DND-41 (cell line): ENCODE measurements around the gene EIF2B4.

Source experiments
- ATAC-seq: fragments of 200-7000 bp; cut with Tn5 transposase; 3 replicates; pipeline ENCODE4 v1.9.1; 2021; ENCODE audit warnings: low read depth; ENCODE audit not compliant: insufficient read depth
- DNase-seq: peaks from one replicate; pipeline ENCODE4 v3.0.0-alpha.2; 2020
- H2AFZ ChIP-seq: 2 replicates; pipeline ENCODE4 v1.6.0; 2012; ENCODE audit warnings: low read depth, low read length
- H3K27ac ChIP-seq: 2 replicates; pipeline ENCODE4 v1.5.1; 2012; ENCODE audit warnings: low read length, inconsistent platforms
- H3K27me3 ChIP-seq: fragments of 200-600 bp; sonication (generic); 2 replicates; pipeline ENCODE4 v1.6.0; 2012; ENCODE audit warnings: low read length, mild to moderate bottlenecking, inconsistent platforms; ENCODE audit not compliant: insufficient read depth, poor library complexity
- H3K36me3 ChIP-seq: 2 replicates; pipeline ENCODE4 v1.5.1; 2012; ENCODE audit warnings: low read length, inconsistent platforms; ENCODE audit not compliant: insufficient read depth
- H3K4me1 ChIP-seq: 2 replicates; pipeline ENCODE4 v1.5.1; 2012; ENCODE audit warnings: mild to moderate bottlenecking, low read length; ENCODE audit not compliant: insufficient read depth
- H3K4me2 ChIP-seq: 2 replicates; pipeline ENCODE4 v1.6.0; 2012; ENCODE audit warnings: mild to moderate bottlenecking, moderate library complexity, low read length, inconsistent platforms; ENCODE audit not compliant: insufficient read depth
- H3K4me3 ChIP-seq, 2 experiments: fragments of 200-600 bp in 1 of 2; shearing (Covaris generic) in 1 of 2; 2 replicates each; pipeline ENCODE4 v1.5.1; 2012 to 2016; ENCODE audit warnings: inconsistent platforms in 2 of 2, low read length in 2 of 2, mild to moderate bottlenecking in 2 of 2, low read depth in 1 of 2, moderate library complexity in 1 of 2
- H3K79me2 ChIP-seq: 2 replicates; pipeline ENCODE4 v1.6.0; 2012; ENCODE audit warnings: low read length, inconsistent platforms; ENCODE audit not compliant: insufficient read depth
- H3K9ac ChIP-seq: 2 replicates; pipeline ENCODE4 v1.6.0; 2012; ENCODE audit warnings: low read depth, mild to moderate bottlenecking, inconsistent platforms, low read length, moderate library complexity
- H3K9me3 ChIP-seq: 2 replicates; pipeline ENCODE4 v1.5.1; 2012; ENCODE audit warnings: low read length, moderate library complexity, mild to moderate bottlenecking, inconsistent platforms; ENCODE audit not compliant: insufficient read depth, severe bottlenecking
- H4K20me1 ChIP-seq: 2 replicates; pipeline ENCODE4 v1.6.0; 2012; ENCODE audit warnings: low read length; ENCODE audit not compliant: insufficient read depth
- CTCF ChIP-seq: IDR thresholded peaks from 2 replicates; pipeline ENCODE4 v1.5.1; 2012; ENCODE audit warnings: borderline replicate concordance, low read length, moderate library complexity, mild to moderate bottlenecking; ENCODE audit not compliant: poor library complexity, severe bottlenecking; ENCODE audit errors: extremely low read depth
- EZH2 ChIP-seq: IDR thresholded peaks from 3 replicates; pipeline ENCODE4 v1.6.1; 2012; ENCODE audit warnings: borderline replicate concordance, low read depth, mild to moderate bottlenecking, moderate library complexity, low read length, inconsistent platforms; ENCODE audit not compliant: severe bottlenecking

Gene EIF2B4

GRCh38 chr2:27377618-27378095, 7.5 kb upstream of the EIF2B4 start:
- no peak overlapping the region for H3K9ac ChIP-seq

GRCh38 chr2:27376866-27377617, 6.9 kb upstream of the EIF2B4 start:
- ATAC-seq (no peak), DNase-seq (no peak)
- Histone ChIP-seq H3K79me2 (peaks cover 50% of the 10 kb centered on the region), H3K4me1 (peaks cover 52% of the 10 kb centered on the region), H4K20me1 (peaks cover 24% of the 10 kb centered on the region; the same call in 1 of the 2 replicates), H3K4me3 (no peak overlapping the region), H3K27ac (no peak overlapping the region), H3K9me3 (no peaks in the 10 kb centered on the region), H3K4me2 (peak overlapping the region; percentile 69; the same call in 1 of the 2 replicates), H3K9ac (no peak overlapping the region), H2AFZ (no peak overlapping the region), H3K36me3 (peaks cover 79% of the 10 kb centered on the region), H3K27me3 (no peaks in the 10 kb centered on the region)
- TF ChIP-seq CTCF (no peak), EZH2 (no peak)

More at GRCh38 chr2:27377618-27378095, 7.5 kb upstream of the EIF2B4 start:
- H3K36me3 ChIP-seq: peaks cover 79% of the 10 kb centered on the region
- no peak for DNase-seq
- H3K27me3 ChIP-seq: no peaks in the 10 kb centered on the region
- peak overlapping the region; percentile 69; the same call in 1 of the 2 replicates for H3K4me2 ChIP-seq
- no peak for ATAC-seq
- TF ChIP-seq EZH2 (no peak), CTCF (no peak)
- no peak overlapping the region for H3K4me3 ChIP-seq
- no peaks in the 10 kb centered on the region for H3K9me3 ChIP-seq
- H3K27ac ChIP-seq: no peak overlapping the region
- peaks cover 44% of the 10 kb centered on the region for H3K79me2 ChIP-seq
- peaks cover 46% of the 10 kb centered on the region for H3K4me1 ChIP-seq
- no peak overlapping the region for H2AFZ ChIP-seq
- H4K20me1 ChIP-seq: peaks cover 22% of the 10 kb centered on the region; the same call in 1 of the 2 replicates

- Histone ChIP-seq H3K27me3 (no peaks in the 10 kb centered on the region), H3K36me3 (peaks cover 73% of the 10 kb centered on the region), H3K27ac (no peak overlapping the region)
Measured at GRCh38 chr2:27376151-27376865, 6.2 kb upstream of the EIF2B4 start.

More at GRCh38 chr2:27376151-27376865, 6.2 kb upstream of the EIF2B4 start:
- H3K9me3 ChIP-seq: no peaks in the 10 kb centered on the region
- H3K9ac ChIP-seq: no peak overlapping the region
- ATAC-seq (no peak), DNase-seq (no peak)
- peaks cover 55% of the 10 kb centered on the region for H3K4me1 ChIP-seq
- peaks cover 57% of the 10 kb centered on the region for H3K79me2 ChIP-seq
- no peak overlapping the region for H2AFZ ChIP-seq
- no peak overlapping the region for H3K4me3 ChIP-seq
- TF ChIP-seq EZH2 (no peak), CTCF (no peak)
- H4K20me1 ChIP-seq: peaks cover 25% of the 10 kb centered on the region
- H3K4me2 ChIP-seq: no peak overlapping the region
